GM18867 (cell line): Measurements from ENCODE around the gene FAM200C.

Source experiments
- ATAC-seq: cut with Tn5 transposase; IDR thresholded peaks from one replicate; pipeline ENCODE4 v1.9.1; 2021; ENCODE audit warnings: mild to moderate bottlenecking, moderate library complexity; ENCODE audit not compliant: unreplicated experiment

The FAM200C gene

GRCh38 chr5:160420331-160420610, 20.4 kb upstream of the FAM200C start:
- no peak for ATAC-seq

- peak; percentile 37 for ATAC-seq
These were observed 19.8 kb upstream of the FAM200C start for GRCh38 chr5:160419458-160420330.

GRCh38 chr5:160418561-160419457, 19.0 kb upstream of the FAM200C start, which contains the start of gene SLU7:
TSS of gene SLU7 (minus strand) at chr5:160419081. CDS start at chr5:160415294, 3,787 bp downstream.
- peak; percentile 64 for ATAC-seq

- no peak for ATAC-seq
These were observed 1.0 kb downstream of the FAM200C start for GRCh38 chr5:160398806-160399205.

DNA sequence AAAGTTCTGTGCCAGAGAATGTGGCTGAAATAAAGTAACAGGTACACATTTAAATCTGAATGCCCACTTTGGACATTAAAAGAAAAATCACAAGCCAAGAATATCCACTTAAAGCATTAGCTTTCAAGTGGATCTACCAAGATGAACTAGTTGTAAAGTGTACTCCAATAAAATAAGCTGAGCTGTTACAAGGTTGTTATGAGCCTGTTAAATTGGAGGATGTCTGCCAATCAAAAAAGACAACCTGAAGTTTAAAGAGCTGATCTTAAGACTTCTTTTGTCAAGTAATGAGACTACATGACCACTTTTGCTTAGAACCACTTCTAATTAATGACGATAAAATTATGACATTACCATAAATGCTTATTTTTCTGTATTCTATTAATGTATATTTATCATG, 2.4 kb downstream of the FAM200C start:
- no peak for ATAC-seq

DNA sequence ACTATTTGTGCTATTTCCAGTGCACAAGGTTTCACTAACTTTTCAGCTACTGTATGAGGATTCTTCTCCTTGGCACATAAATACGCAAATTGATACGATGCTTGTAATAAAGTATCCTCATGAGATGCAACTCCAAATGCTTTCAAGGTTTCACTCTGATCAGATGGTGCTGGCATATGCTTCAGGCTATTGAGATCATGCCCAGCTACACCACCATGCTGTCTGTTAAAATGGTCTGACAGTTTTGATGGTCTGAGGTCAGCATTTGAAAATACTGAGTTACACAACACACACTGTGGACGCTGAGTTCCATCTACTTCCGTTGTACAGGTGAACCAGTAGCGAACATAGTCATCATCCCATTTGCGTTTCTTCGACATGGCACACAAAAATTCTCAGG, 4.7 kb downstream of the FAM200C start:
- no peak for ATAC-seq

DNA sequence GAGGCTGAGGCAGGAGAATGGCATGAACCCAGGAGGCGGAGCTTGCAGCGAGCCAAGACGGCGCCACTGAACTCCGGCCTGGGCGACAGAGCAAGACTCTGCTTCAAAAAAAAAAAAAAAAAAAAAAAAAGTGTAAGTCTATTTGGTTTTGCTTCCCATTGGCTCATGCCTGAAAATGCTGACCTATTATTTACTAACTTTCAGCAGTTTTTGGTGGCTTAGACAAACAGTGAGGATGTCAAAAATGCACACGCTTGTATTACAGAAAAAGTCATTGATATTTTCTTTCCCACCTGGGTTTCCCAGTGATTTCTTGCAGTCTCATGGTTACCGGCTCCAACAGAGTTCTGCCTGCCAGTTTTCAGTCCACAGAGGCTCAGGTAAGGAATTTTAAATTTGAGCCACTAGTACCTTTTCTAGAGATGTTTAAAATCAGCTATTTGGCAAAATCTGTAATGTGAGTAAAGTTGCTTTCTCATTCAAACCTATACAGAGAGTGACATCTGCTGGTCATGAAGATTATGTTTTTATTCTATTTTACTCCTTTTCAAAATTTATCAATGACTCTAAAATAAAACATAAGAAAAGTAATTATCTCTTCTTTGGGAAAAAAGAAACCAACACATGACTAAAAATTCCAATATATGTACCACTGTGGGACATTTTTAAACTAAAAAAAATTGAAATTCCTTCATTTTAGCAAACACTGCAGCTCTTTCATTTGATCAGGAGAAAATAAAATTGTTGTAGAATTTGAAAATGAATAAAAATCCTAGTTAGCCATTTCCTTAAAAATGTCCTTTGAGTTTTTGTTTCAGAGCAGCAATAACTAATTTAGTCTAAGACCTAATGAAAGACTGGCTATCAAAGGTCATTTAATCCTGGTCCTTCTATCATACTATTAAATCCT, 8.8 kb downstream of the FAM200C start:
- ATAC-seq, result no peak

GRCh38 chr5:160387445-160387844, 12.4 kb downstream of the FAM200C start:
- no peak for ATAC-seq

GRCh38 chr5:160385496-160385895, 14.4 kb downstream of the FAM200C start:
- ATAC-seq, result no peak

DNA sequence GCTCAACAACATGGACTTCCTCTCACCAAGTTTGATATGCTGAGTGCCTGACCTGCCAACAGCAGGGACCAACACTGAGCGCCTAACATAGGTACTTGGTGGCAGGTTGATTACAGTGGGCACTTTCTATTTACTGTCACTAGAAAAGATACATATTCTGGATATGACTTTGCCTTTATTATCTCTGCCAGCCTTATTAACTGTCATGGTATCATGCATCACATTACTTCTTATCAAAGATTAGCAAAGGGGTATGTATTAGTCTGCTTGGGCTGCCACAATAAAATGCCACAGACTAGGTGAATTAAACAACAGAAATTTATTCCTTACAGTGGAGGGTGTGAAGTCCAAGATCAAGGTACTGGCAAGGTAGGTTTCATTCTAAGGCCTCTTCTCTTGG, 15.2 kb downstream of the FAM200C start:
- ATAC-seq, result no peak

- ATAC-seq, result no peak
These were observed 17.5 kb downstream of the FAM200C start for GRCh38 chr5:160382346-160382745.

DNA sequence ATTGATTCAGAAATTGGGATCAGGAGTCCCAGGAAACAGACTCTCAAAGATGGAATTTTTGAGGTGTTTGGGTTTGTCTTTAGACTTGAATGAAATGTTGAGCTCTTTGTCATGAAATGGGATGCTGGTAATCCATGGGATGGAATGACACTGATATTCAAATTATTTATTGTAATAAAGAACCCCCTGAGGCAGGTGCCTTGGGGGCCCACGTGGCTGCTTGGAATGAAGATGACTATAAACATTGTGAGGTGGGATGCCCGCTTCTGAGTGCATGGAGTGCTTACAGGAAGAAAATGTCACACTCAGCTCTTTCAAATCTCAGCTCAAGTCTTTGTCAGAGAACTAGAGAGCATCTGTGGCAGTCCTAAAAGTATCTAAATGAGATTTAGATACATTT, 19.8 kb downstream of the FAM200C start:
- no peak for ATAC-seq

DNA sequence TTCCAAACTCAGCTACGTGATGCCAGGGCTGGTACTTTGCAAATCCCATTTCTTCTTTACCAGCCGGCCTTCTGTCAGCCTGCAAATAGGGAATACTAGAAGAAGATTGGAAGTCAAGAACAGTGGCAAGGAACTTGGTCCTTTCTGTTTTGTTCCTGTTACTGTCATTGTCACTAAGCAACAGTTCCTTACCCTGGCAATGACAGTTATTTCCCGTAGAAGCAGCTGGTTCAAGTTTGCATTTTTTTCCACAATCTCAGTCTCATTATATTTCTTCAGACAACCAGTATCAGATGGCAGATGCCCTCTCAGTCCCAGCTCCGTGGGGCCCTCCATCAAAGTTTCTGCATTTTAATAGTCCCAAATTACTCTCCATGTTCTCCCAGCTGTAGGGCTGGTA, 20.3 kb downstream of the FAM200C start:
- ATAC-seq, result no peak

DNA sequence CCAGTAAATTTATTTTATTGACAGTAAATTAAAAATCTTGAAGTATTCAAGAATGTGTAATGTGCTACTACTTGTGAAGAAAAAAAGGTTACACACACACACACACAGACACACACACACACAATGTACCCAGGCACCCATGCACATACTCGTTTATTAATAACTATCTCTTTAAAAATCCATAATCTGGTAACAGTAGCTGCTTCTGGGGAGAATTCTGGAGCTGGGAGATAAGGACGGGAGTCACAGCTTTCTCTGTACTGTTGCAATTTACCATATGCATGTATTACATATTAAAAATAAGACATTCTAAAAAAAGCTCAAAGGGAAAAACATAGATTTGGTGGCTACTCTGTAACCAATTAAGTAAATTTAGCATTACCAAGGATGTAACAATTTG, 21.5 kb downstream of the FAM200C start:
- ATAC-seq, result no peak

GRCh38 chr5:160377651-160378050, 22.2 kb downstream of the FAM200C start:
- no peak for ATAC-seq

DNA sequence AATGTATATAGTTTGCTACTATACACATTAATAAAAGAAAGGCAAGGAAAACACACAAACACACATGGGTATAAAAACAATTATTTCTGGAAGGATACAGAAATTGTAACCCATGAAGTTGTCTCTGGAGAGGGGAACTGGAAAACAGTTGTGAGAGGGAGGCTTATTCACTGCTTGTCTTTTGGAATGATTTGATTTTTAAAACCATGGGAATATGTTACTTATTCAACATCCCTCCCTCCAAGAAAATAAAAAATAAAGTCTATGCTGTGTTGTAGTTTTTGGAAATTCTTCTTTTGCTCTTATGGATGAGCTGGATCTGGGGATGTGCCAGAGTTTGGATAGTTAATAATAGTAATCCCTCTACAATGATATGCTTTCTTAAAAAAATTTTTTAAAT, 23.4 kb downstream of the FAM200C start:
- ATAC-seq, result no peak

- no peak for ATAC-seq
These were observed 24.2 kb downstream of the FAM200C start for GRCh38 chr5:160375701-160376100.

- no peak for ATAC-seq
These were observed 24.7 kb downstream of the FAM200C start for GRCh38 chr5:160375166-160375565.

- no peak for ATAC-seq
These were observed 28.6 kb downstream of the FAM200C start for GRCh38 chr5:160371294-160371693.

DNA sequence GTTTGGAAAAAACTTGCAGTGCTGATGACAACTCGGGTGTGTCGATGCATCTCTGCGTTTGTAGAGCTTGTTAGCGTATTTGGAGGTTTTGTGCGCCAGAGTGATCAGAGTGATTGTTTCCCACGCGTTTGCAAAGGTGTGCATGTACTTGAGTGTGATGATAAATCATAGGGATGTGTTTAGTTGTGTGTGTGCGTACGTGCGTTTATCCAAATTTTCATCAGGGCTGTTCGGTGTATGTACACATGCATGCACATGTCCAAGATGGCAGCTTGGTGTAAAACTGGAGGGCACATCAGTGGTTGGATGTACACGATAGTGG, 29.2 kb downstream of the FAM200C start:
- ATAC-seq, result no peak
